MCF 10A (cell line): ENCODE results near the gene MFN2. TPM values are rescaled to one million over a fixed set of nuclear protein-coding genes. Genes with fewer than 3 reads are reported as not detected.

ENCODE experiments used
- BruUV-seq: library from RNA; stranded (reverse); fragments of 400-500 nt; replicated peaks from 2 replicates; lab custom pipeline; 2021; lab: Mats Ljungman, UMichigan
- CTCF ChIA-PET: fragments of 300-600 bp; sonication (Branson Sonifier 250); formaldehyde crosslinking; extraction: SDS; loops from one replicate; lab custom pipeline; 2021; ENCODE audit warnings: antibody characterized with exemption, inconsistent platforms; lab: Yijun Ruan, JAX
- POLR2A ChIA-PET: fragments of 300-600, 350-650 bp; sonication (Branson Sonifier 250); formaldehyde crosslinking; extraction: SDS; loops from one replicate; lab custom pipeline; 2020; ENCODE audit warnings: antibody characterized with exemption, inconsistent platforms; lab: Yijun Ruan, JAX
- DNase-seq: peaks from one replicate; pipeline ENCODE4 v3.0.0-alpha.2; 2018; ENCODE audit not compliant: unreplicated experiment
- H3K27ac Mint-ChIP-seq: one replicate; pipeline ENCODE4 v1.8.0; 2022; ENCODE audit warnings: mild to moderate bottlenecking, low read depth, mixed read lengths; ENCODE audit not compliant: unreplicated experiment
- H3K27me3 Mint-ChIP-seq: one replicate; pipeline ENCODE4 v1.8.0; 2022; ENCODE audit warnings: mixed read lengths; ENCODE audit not compliant: insufficient read depth, unreplicated experiment
- H3K36me3 Mint-ChIP-seq: one replicate; pipeline ENCODE4 v1.8.0; 2022; ENCODE audit warnings: mild to moderate bottlenecking, moderate library complexity, mixed read lengths; ENCODE audit not compliant: insufficient read depth, unreplicated experiment
- H3K4me1 Mint-ChIP-seq: one replicate; pipeline ENCODE4 v1.8.0; 2022; ENCODE audit warnings: mixed read lengths; ENCODE audit not compliant: insufficient read depth, unreplicated experiment
- H3K4me3 Mint-ChIP-seq: one replicate; pipeline ENCODE4 v1.8.0; 2022; ENCODE audit warnings: mild to moderate bottlenecking, moderate library complexity, mixed read lengths; ENCODE audit not compliant: unreplicated experiment
- H3K9me3 Mint-ChIP-seq: one replicate; pipeline ENCODE4 v1.8.0; 2022; ENCODE audit warnings: mixed read lengths; ENCODE audit not compliant: unreplicated experiment
- CTCF ChIP-seq: fragments of 200-600 bp; IDR thresholded peaks from one replicate; pipeline ENCODE4 v1.8.0; 2022; ENCODE audit warnings: antibody characterized with exemption, mild to moderate bottlenecking; ENCODE audit not compliant: unreplicated experiment
- intact Hi-C: fragments of 100-400 bp; cut with micrococcal nuclease; formaldehyde crosslinking; loops from 2 replicates; pipeline ENCODE4 v1.14.1; 2022
- total RNA-seq: library from RNA; stranded (reverse); gene quantifications from 2 replicates; pipeline ENCODE4 v1.2.3, GENCODE V29; 2022

The MFN2 gene
- total RNA-seq, 1 experiment from 2014 or later, result 105 TPM

- Mint-ChIP-seq H3K27ac (no peak overlapping the region), H3K4me3 (no peak overlapping the region), H3K36me3 (peaks cover 35% of the 10 kb centered on the region), H3K9me3 (no peaks in the 10 kb centered on the region), H3K4me1 (no peaks in the 10 kb centered on the region), H3K27me3 (no peaks in the 10 kb centered on the region)
- ChIA-PET CTCF (interaction anchor here (0.7 kb wide), 1 partner anchor 12 kb away, joined by 3 read pairs; no protein-coding TSS in a partner anchor), POLR2A (interaction anchor here (1.7 kb wide), 1 partner anchor 40 kb away, joined by 4 read pairs; no protein-coding TSS in a partner anchor)
- intact Hi-C loops, result no loop called here
- BruUV-seq, result no TSS peak
- no peak for TF ChIP-seq CTCF
- DNase-seq, result no peak
These were observed 41.8 kb downstream of the MFN2 start for GRCh38 chr1:12022036-12022435.

- no peak overlapping the region for H3K27ac Mint-ChIP-seq
- H3K4me1 Mint-ChIP-seq, result no peaks in the 10 kb centered on the region
- no TSS peak for BruUV-seq
- intact Hi-C loops, result no loop called here
- ChIA-PET CTCF (no interaction called here), POLR2A (no interaction called here)
- TF ChIP-seq CTCF, result no peak
- peaks cover 41% of the 10 kb centered on the region for H3K36me3 Mint-ChIP-seq
- DNase-seq, result no peak
- H3K9me3 Mint-ChIP-seq, result no peaks in the 10 kb centered on the region
- no peaks in the 10 kb centered on the region for H3K27me3 Mint-ChIP-seq
- no peak overlapping the region for H3K4me3 Mint-ChIP-seq
These were observed 46.3 kb downstream of the MFN2 start for GRCh38 chr1:12026586-12026985.

- peaks cover 41% of the 10 kb centered on the region for H3K36me3 Mint-ChIP-seq
- no peaks in the 10 kb centered on the region for H3K9me3 Mint-ChIP-seq
- no peak overlapping the region for H3K27ac Mint-ChIP-seq
- H3K4me3 Mint-ChIP-seq, result no peak overlapping the region
- CTCF ChIA-PET, result no interaction called here
- DNase-seq, result no peak
- intact Hi-C loops, result no loop called here
- H3K4me1 Mint-ChIP-seq, result no peaks in the 10 kb centered on the region
- no peak for TF ChIP-seq CTCF
- H3K27me3 Mint-ChIP-seq, result no peaks in the 10 kb centered on the region
- POLR2A ChIA-PET, result no interaction called here
- BruUV-seq, result no TSS peak
These were observed 48.0 kb downstream of the MFN2 start for GRCh38 chr1:12028248-12028647.

- H3K27me3 Mint-ChIP-seq, result no peaks in the 10 kb centered on the region
- no peak for DNase-seq
- intact Hi-C loops, result no loop called here
- no peak for TF ChIP-seq CTCF
- ChIA-PET POLR2A (no interaction called here), CTCF (no interaction called here)
- peaks cover 36% of the 10 kb centered on the region for H3K36me3 Mint-ChIP-seq
- H3K9me3 Mint-ChIP-seq, result no peaks in the 10 kb centered on the region
- no peaks in the 10 kb centered on the region for H3K4me1 Mint-ChIP-seq
- H3K27ac Mint-ChIP-seq, result no peak overlapping the region
- H3K4me3 Mint-ChIP-seq, result no peak overlapping the region
- BruUV-seq, result no TSS peak
These were observed 48.8 kb downstream of the MFN2 start for GRCh38 chr1:12028957-12029511.
